Sigmoid colon (tissue), 3 donors: ENCODE measurements around the gene ZNF624.
"Not testable (repeated sequence)": the region's sequence is repeated elsewhere in the genome, so short reads cannot be mapped to it uniquely, and the experiment has no call there.

ENCODE experiments used
- CTCF ChIP-seq, 4 experiments: fragments of 450-650 bp in 3 of 4; fragments of 200-600 bp in 1 of 4; IDR thresholded peaks; one replicate each; pipeline ENCODE4 v1.5.1; 2016 to 2019; ENCODE audit warnings: antibody characterized with exemption in 4 of 4, mild to moderate bottlenecking in 3 of 4, moderate library complexity in 2 of 4
- POLR2A ChIP-seq, 2 donors: fragments of 450-650 bp; IDR thresholded peaks; one replicate each; pipeline ENCODE4 v1.6.1; 2016; ENCODE audit warnings: antibody characterized with exemption in 2 of 2, mild to moderate bottlenecking in 2 of 2, moderate library complexity in 2 of 2

DNA sequence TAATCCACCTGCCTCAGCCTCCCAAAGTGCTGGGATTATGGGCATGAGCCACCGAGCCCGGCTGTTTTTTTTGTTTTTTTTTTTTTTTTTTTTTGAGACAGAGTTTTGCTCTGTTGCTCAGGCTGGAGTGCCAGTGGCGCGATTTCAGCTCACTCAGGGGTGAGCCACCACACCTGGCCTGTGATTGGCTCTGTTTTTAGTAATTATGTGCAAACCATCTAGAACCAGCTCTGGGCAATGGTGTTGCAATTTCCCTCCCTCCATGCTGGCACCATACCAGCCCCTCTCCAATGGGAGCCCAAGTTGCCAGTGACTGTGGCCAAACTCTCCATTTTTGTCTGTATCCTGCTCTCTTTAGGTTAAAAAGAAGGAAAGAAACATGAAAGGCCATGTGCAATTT, 32.4 kb upstream of the ZNF624 start:
- not testable (repeated sequence) for TF ChIP-seq POLR2A, CTCF (IDR thresholded peaks at IDR 0.05)
